GM18867 (cell line): ENCODE results near the gene MAP4K1.
A peak's percentile ranks its signal among the peaks of the same experiment; 100 is the strongest.
"Not testable (repeated sequence)": the region's sequence is repeated elsewhere in the genome, so short reads cannot be mapped to it uniquely, and the experiment has no call there.

Source experiments
- ATAC-seq: cut with Tn5 transposase; IDR thresholded peaks from one replicate; pipeline ENCODE4 v1.9.1; 2021; ENCODE audit warnings: mild to moderate bottlenecking, moderate library complexity; ENCODE audit not compliant: unreplicated experiment

The MAP4K1 gene

GRCh38 chr19:38653028-38653571 is 35.3 kb upstream of the MAP4K1 start:
- ATAC-seq, result no peak

DNA sequence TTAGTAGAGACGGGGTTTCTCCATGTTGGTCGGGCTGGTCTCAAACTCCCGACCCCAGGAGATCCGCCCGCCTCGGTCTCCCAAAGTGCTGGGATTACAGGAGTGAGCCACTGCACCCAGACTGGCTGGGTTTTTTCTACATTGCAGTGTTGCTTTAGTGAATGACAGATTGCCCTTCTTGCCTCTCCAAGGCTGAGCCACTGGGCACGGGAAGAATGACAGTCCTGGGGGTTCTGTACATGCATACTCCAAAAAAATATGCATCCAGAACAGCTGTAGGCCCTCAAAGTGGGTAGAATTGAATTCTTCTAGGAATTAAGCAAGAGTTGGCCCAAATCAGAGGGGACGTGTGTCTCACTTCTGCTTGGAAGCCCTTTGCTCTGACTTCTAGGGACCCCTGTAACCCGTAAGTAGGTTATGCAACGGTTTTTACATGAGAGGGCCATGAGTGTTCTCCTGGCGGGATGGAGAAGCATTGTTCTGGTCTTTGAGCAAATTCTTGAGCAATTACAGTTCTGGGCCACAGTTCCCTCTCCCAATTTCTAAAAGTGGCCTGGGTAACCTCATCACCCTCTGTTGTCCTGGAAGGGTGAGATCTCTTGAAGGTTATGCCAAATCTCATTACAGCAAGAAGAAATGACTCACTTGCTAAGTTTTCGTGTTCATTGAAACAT is 33.3 kb upstream of the MAP4K1 start:
- no peak for ATAC-seq

DNA sequence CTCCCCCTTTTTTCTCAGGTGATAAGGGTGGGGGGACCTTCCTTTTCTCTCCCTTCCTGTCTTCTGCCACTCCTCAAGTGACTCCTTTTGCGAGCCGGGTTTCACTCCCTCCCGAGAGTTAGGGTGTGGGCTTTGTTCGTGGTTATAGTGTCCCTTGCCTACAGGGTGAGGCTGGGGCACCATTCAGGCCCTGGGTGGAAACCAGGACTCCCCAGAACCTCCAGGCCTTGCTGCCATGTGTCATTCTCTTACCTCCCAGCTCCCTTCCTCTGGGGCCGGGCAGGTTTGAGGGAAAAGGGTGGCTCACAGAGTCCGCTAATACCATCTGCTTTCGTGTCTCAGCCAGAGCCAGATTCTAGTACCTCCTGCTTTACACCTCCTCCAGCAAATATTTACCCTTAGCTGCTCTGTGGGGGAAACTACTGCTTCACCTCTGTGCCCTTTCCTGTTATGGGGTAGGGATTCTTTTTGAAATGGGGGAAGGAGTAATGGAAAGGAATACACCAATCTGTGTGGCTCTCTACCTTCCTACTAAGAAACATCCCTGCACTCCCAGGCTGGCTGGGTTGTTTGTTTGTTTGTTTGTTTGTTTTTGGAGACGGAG is 32.5 kb upstream of the MAP4K1 start:
- no peak for ATAC-seq

- ATAC-seq, result no peak
Observed at GRCh38 chr19:38649305-38650171, 31.8 kb upstream of the MAP4K1 start.

- no peak for ATAC-seq
Observed at GRCh38 chr19:38648769-38649304, 31.1 kb upstream of the MAP4K1 start.

DNA sequence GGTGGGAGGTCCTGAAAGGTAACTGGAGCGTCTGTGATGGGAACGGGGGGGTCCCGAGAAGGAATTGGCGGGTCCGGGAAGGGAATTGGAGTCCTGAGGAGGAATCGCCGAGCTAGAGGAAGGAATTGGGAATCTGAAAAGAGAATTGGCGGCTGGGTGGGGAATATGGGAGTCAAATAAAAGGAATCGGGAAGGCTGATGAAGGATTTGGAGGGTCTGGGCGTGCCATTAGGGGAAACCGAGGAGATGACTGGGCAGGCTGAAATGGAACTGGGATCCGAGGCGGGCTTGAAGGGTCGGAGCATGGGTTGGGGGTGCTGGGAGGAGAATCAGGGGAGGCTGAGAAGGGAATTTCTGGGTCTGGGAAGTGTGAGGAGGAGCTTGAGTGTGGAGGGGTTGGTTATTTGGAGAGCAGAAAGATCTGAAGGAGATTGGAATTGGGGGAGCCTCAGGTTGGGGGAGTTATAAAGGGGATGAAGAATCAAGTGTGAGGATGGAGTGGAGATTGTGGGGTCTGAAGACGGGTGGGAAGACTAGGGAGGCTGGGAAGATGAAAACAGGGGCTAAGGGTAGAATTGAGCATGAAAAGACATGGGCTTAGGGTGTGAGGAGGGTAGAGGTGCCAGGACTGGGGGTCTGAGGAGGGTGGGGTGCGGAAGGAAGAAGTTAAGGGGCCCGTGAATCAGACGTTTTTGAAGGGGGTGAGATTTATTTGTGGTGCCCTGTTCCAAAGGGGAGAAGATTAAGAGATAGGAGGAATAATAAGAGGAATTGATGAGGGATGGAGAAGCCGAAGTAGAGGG is 30.4 kb upstream of the MAP4K1 start:
- no peak for ATAC-seq

DNA sequence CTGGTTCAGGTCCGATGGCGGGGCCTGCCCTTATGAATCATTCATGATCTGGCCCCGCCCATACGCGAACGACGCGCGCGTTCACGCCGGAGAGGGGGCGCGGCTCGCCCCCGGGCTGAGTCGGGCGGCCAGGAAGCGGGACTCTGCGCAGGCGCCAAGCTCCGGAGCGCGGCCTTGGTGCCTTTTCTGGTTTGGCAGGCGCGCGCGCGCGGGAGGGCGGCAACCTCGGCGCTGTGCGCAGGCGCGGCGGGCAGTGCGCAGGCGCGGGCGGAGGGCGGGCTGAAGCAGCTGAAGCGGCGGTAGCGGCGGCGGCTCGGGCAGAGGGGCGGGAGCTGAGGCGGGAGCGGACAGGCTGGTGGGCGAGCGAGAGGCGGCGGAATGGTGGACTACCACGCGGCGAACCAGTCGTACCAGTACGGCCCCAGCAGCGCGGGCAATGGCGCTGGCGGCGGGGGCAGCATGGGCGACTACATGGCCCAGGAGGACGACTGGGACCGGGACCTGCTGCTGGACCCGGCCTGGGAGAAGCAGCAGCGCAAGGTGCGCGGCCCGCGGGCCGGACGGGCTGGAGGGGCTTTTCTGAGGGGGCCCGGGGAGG is 29.7 kb upstream of the MAP4K1 start, which contains the start of gene ACTN4:
Gene ACTN4, plus strand, starts transcription at position 282 of the 598 bp plus-strand sequence. Its CDS starts 97 bp downstream, at position 379.
- peak; percentile 87 for ATAC-seq

DNA sequence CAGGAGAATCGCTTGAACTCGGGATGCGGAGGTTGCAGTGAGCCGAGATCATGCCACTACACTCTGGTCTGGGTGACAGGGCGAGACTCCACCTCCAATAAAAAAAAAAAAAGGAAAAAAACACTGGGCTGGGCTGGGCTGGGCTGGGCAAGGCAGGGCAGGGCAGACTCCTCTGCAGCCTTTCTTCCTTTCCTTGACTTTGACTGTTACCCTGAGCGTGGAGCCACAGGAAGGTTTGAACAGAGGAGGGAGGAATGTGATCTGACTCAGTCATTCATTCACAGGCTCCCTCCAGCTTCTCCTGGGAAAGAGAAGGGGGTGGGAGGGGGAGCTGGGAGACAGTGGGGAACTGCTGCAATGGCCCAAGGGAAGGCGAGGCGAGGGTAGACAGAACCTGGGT is 27.0 kb upstream of the MAP4K1 start:
- ATAC-seq, result no peak

- no peak for ATAC-seq
Observed at GRCh38 chr19:38642176-38642575, 24.4 kb upstream of the MAP4K1 start.

DNA sequence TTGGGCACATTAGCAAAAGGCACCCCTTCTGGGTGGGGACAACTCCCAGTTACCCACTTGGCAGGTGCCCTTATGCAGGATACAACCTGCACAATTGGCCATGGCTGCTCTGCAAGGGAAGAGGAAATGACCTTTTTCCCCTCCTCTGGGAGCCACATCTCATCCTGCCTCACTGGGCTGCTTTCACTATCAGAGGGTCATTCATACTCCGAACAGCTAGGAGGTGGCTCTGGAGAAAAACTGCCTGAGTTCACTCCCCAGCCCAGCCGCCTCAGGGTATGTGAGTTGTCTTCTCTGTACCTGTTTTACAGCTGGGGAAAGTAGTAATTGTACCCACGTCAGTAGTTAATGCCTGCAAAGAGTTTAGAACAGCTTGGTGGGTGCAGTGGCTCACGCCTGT is 22.6 kb upstream of the MAP4K1 start:
- no peak for ATAC-seq

DNA sequence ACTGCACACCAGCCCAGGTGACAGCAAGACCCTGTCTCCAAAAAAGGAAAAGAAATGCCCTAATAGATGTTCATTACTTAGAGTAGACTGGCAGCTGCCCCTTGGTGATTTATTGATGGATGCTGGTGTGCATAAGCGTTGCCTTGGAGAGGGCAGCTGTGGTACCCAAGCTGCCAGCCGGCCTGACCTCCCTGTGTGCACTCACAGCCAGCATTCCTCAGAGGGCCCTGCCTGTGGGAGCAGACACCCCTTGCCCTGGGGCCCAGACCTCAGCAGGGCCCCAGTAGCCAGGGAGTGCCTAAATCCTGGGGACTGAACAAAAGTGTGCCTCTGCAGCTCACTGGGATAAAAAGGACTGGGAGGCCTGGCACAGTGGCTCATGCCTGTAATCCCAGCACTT is 21.9 kb upstream of the MAP4K1 start:
- ATAC-seq, result no peak

DNA sequence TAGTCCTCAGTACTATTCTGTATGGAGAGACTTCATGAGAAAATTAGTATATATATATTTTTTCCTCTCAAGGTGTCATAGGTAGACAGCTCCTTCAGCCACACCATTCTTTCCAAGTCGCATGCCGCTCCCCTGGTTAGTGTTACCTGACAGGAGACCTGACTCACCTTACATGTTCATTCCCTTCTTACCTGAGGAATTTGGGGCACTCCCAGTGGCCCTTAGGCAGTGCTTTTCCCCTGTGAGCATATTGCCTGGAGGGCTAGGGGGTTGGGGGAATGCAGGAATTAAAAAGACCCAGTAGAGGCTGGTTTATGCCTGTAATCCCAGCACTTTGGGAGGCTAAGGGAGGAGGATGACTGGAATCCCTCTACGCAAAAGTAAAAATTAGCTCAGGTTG is 20.7 kb upstream of the MAP4K1 start:
- no peak for ATAC-seq

DNA sequence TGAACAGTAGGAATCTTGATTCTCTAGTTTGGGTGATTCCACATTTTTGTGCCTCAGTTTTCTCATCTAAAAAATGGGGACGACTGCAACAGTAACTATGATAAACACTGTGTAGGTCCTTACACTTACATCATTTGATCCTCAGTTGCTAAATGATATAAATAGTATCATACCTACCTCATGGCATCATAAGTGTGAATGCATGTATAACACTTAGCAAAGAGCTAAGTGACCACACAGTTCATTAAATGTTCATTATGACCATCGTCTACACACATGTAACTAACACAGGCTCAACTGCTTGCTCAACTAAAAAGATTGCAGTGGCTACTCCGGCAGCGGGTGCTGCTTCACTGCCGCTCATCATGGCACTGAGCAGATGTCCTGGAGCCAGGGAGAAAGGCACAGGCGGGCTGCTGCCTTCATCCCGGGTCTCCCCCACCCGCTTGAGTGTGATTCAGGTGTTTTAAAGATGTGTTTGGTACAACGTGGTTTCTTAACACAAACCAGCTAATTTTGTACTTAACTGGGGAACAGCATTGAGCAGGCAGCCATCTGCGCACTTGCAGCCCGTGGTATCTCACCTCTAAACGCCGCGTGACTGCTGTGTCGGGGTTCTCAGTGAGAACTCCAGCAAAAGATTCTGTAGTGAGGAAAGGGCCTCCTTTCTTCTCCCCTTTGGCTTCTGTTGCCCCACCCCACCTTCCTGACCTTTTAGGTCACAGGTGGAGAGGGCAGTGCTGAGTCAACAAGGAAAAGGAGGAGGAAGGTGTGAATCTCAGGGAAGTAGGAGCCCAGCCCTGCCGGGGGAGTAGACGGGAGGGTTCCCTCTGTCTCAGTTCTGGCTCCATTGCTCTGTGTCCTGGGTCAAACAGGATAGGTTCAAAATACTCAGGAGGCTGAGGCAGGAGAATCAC is 18.0 kb upstream of the MAP4K1 start:
- ATAC-seq, result no peak

GRCh38 chr19:38634757-38635482 is 17.2 kb upstream of the MAP4K1 start:
- no peak for ATAC-seq

GRCh38 chr19:38632476-38633213 is 14.9 kb upstream of the MAP4K1 start:
- no peak for ATAC-seq

DNA sequence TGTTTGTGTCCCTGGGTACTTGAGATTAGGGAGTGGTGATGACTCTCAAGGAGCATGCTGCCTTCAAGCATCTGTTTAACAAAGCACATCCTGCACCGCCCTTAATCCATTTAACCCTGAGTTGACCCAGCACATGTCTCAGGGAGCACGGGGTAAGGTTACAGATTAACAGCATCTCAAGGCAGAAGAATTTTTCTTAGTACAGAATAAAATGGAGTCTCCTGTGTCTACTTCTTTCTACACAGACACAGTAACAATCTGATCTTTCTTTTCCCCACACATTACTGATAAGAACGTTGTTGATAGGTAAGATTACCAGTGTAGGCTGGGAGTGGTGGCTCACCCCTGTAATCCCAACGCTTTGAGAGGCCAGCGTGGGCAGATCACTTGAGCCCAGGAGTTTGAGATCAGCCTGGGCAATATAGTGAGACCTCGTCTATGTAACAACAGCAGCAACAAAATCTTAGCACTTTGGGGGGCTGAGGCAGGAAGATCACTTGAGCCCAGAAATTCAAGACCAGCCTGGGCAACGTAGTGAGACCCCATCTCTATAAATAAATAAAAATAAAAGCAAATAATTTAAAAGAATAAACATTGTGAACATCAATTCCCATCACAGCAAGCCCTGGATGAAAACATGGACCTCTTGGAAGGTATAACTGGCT is 14.2 kb upstream of the MAP4K1 start:
- ATAC-seq, result not testable (repeated sequence)

DNA sequence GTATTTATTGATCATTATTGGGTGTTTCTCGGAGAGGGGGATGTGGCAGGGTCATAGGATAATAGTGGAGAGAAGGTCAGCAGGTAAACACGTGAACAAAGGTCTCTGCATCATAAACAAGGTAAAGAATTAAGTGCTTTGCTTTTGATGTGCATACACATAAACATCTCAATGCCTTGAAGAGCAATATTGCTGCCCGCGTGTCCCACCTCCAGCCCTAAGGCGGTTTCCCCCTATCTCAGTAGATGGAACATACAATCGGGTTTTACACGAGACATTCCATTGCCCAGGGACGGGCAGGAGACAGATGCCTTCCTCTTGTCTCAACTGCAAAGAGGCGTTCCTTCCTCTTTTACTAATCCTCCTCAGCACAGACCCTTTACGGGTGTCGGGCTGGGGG is 13.5 kb upstream of the MAP4K1 start:
- ATAC-seq, result not testable (repeated sequence)
